KMS-11 (cell line): ENCODE measurements around the gene CATSPERD.
"Not testable (repeated sequence)": the region's sequence is repeated elsewhere in the genome, so short reads cannot be mapped to it uniquely, and the experiment has no call there.

Experiments
- H2AFZ ChIP-seq: fragments of 200-600 bp; sonication (generic); 2 replicates; pipeline ENCODE4 v1.6.1; 2016; ENCODE audit warnings: antibody characterized with exemption, mixed run types, low read depth
- H3K27ac ChIP-seq: fragments of 200-600 bp; sonication (generic); 2 replicates; pipeline ENCODE4 v1.6.1; 2016; ENCODE audit warnings: mild to moderate bottlenecking, mixed run types
- H3K27me3 ChIP-seq: fragments of 200-600 bp; sonication (generic); 2 replicates; pipeline ENCODE4 v1.6.1; 2017; ENCODE audit warnings: mild to moderate bottlenecking, low read depth, mixed run types, moderate library complexity; ENCODE audit not compliant: insufficient read depth
- H3K36me3 ChIP-seq: fragments of 200-600 bp; sonication (generic); 2 replicates; pipeline ENCODE4 v1.6.1; 2017; ENCODE audit warnings: mild to moderate bottlenecking, mixed run types; ENCODE audit not compliant: insufficient read depth
- H3K4me1 ChIP-seq: fragments of 200-600 bp; sonication (generic); 2 replicates; pipeline ENCODE4 v1.6.1; 2016; ENCODE audit warnings: mild to moderate bottlenecking, low read depth, mixed run types; ENCODE audit not compliant: poor library complexity, severe bottlenecking
- H3K4me2 ChIP-seq: fragments of 200-600 bp; sonication (generic); 2 replicates; pipeline ENCODE4 v1.7.0; 2016; ENCODE audit warnings: mild to moderate bottlenecking, mixed run types
- H3K4me3 ChIP-seq: fragments of 200-600 bp; sonication (generic); IDR thresholded peaks from 2 replicates; pipeline ENCODE4 v1.6.1; 2017; ENCODE audit warnings: low read depth, low read length, mixed read lengths; ENCODE audit not compliant: insufficient read depth
- H3K79me2 ChIP-seq: fragments of 200-600 bp; sonication (generic); 2 replicates; pipeline ENCODE4 v1.6.1; 2016; ENCODE audit warnings: low read depth, mixed run types; ENCODE audit not compliant: insufficient read depth
- H3K9ac ChIP-seq: fragments of 200-600 bp; sonication (generic); 2 replicates; pipeline ENCODE4 v1.6.1; 2016; ENCODE audit warnings: mild to moderate bottlenecking, mixed run types
- H4K20me1 ChIP-seq: fragments of 200-600 bp; sonication (generic); 2 replicates; pipeline ENCODE4 v1.6.1; 2016; ENCODE audit warnings: mild to moderate bottlenecking, mixed run types; ENCODE audit not compliant: insufficient read depth
- CTCF ChIP-seq: fragments of 200-600 bp; sonication (generic); conservative IDR thresholded peaks from 2 replicates; pipeline ENCODE4 v1.6.1; 2017; ENCODE audit warnings: low read depth, mild to moderate bottlenecking, antibody characterized with exemption, low read length, moderate library complexity, mixed read lengths

CATSPERD gene

GRCh38 chr19:5727453-5728050, 7.1 kb downstream of the CATSPERD start:
- H3K79me2 ChIP-seq: no peaks in the 10 kb centered on the region
- no peaks in the 10 kb centered on the region for H3K36me3 ChIP-seq
- no peaks in the 10 kb centered on the region for H3K4me1 ChIP-seq
- no peak overlapping the region for H3K4me2 ChIP-seq
- H4K20me1 ChIP-seq: no peaks in the 10 kb centered on the region
- H2AFZ ChIP-seq: no peak overlapping the region
- no peak for TF ChIP-seq CTCF
- no peak overlapping the region for H3K9ac ChIP-seq
- H3K27me3 ChIP-seq: no peaks in the 10 kb centered on the region; the same call in 1 of the 2 replicates
- no peak overlapping the region for H3K4me3 ChIP-seq
- H3K27ac ChIP-seq: no peak overlapping the region

- not testable (repeated sequence) for H3K36me3 ChIP-seq, H3K4me3 ChIP-seq, H3K27me3 ChIP-seq, H3K4me2 ChIP-seq, H2AFZ ChIP-seq, H3K4me1 ChIP-seq, H3K27ac ChIP-seq, H4K20me1 ChIP-seq, H3K79me2 ChIP-seq, H3K9ac ChIP-seq
Measured at GRCh38 chr19:5733172-5733571, 12.7 kb downstream of the CATSPERD start.

GRCh38 chr19:5738423-5738822, 18.0 kb downstream of the CATSPERD start:
- H3K4me3 ChIP-seq: no peak overlapping the region
- no peaks in the 10 kb centered on the region for H3K36me3 ChIP-seq
- H3K9ac ChIP-seq: no peak overlapping the region
- H2AFZ ChIP-seq: no peak overlapping the region
- H3K4me1 ChIP-seq: no peaks in the 10 kb centered on the region
- H3K79me2 ChIP-seq: no peaks in the 10 kb centered on the region
- H3K27me3 ChIP-seq: no peaks in the 10 kb centered on the region; the same call in 1 of the 2 replicates
- no peaks in the 10 kb centered on the region for H4K20me1 ChIP-seq
- TF ChIP-seq CTCF: no peak
- no peak overlapping the region for H3K27ac ChIP-seq
- H3K4me2 ChIP-seq: no peak overlapping the region

GRCh38 chr19:5742051-5742450, 21.6 kb downstream of the CATSPERD start:
- Histone ChIP-seq H4K20me1 (no peaks in the 10 kb centered on the region), H2AFZ (no peak overlapping the region), H3K79me2 (no peaks in the 10 kb centered on the region), H3K4me1 (no peaks in the 10 kb centered on the region), H3K4me3 (no peak overlapping the region), H3K27ac (no peak overlapping the region), H3K27me3 (peaks cover 13% of the 10 kb centered on the region; the same call in 1 of the 2 replicates), H3K9ac (no peak overlapping the region), H3K4me2 (no peak overlapping the region), H3K36me3 (no peaks in the 10 kb centered on the region)
- no peak for TF ChIP-seq CTCF

GRCh38 chr19:5743630-5744029, 23.2 kb downstream of the CATSPERD start:
- H2AFZ ChIP-seq: no peak overlapping the region
- TF ChIP-seq CTCF: no peak
- no peaks in the 10 kb centered on the region for H3K36me3 ChIP-seq
- no peaks in the 10 kb centered on the region for H4K20me1 ChIP-seq
- H3K4me2 ChIP-seq: no peak overlapping the region
- H3K9ac ChIP-seq: no peak overlapping the region
- H3K79me2 ChIP-seq: no peaks in the 10 kb centered on the region
- no peaks in the 10 kb centered on the region for H3K4me1 ChIP-seq
- H3K27me3 ChIP-seq: peaks cover 22% of the 10 kb centered on the region; the same call in 1 of the 2 replicates
- H3K4me3 ChIP-seq: no peak overlapping the region
- no peak overlapping the region for H3K27ac ChIP-seq

- not testable (repeated sequence) for H3K4me3 ChIP-seq, H2AFZ ChIP-seq, H3K9ac ChIP-seq, H4K20me1 ChIP-seq, H3K79me2 ChIP-seq, H3K4me2 ChIP-seq, H3K27ac ChIP-seq, H3K36me3 ChIP-seq, H3K4me1 ChIP-seq
- H3K27me3 ChIP-seq: peaks cover 22% of the 10 kb centered on the region; the same call in 1 of the 2 replicates
Measured at GRCh38 chr19:5744999-5745398, 24.6 kb downstream of the CATSPERD start.

- H4K20me1 ChIP-seq, H3K79me2 ChIP-seq, H3K4me2 ChIP-seq, H2AFZ ChIP-seq, H3K27ac ChIP-seq, H3K9ac ChIP-seq, H3K4me1 ChIP-seq, H3K4me3 ChIP-seq, H3K36me3 ChIP-seq: not testable (repeated sequence)
- peaks cover 36% of the 10 kb centered on the region; the same call in 1 of the 2 replicates for H3K27me3 ChIP-seq
Measured at GRCh38 chr19:5748920-5749319, 28.5 kb downstream of the CATSPERD start.
